Mucosa of descending colon (tissue), 3 donors: ENCODE results near the gene SLC38A11. TPM values are rescaled to one million over a fixed set of nuclear protein-coding genes. Genes with fewer than 3 reads are reported as not detected.
"Not testable (repeated sequence)": the region's sequence is repeated elsewhere in the genome, so short reads cannot be mapped to it uniquely, and the experiment has no call there.

Experiments used
- ATAC-seq: fragments of 200-7000 bp; cut with Tn5 transposase; one replicate; pipeline ENCODE4 v1.9.1; 2020; ENCODE audit warnings: mild to moderate bottlenecking, moderate library complexity
- DNase-seq, 3 donors: peaks; one replicate each; pipeline ENCODE4 v3.0.0-alpha.2; 2020
- H3K36me3 ChIP-seq: fragments of 200-600 bp; one replicate; pipeline ENCODE4 v1.8.0; 2021; ENCODE audit warnings: low read depth, mild to moderate bottlenecking
- H3K4me1 ChIP-seq: fragments of 200-600 bp; one replicate; pipeline ENCODE4 v1.8.0; 2021; ENCODE audit warnings: low read depth, mild to moderate bottlenecking
- H3K4me3 ChIP-seq: fragments of 200-600 bp; one replicate; pipeline ENCODE4 v1.8.0; 2021; ENCODE audit warnings: mild to moderate bottlenecking
- H3K9me3 ChIP-seq: fragments of 200-600 bp; one replicate; pipeline ENCODE4 v1.8.0; 2021; ENCODE audit warnings: mild to moderate bottlenecking
- CTCF ChIP-seq: fragments of 200-600 bp; IDR thresholded peaks from one replicate; pipeline ENCODE4 v1.8.0; 2022; ENCODE audit warnings: antibody characterized with exemption, mild to moderate bottlenecking
- intact Hi-C, 2 donors: fragments of 100-400 bp; cut with DNase I in 1 of 2; cut with micrococcal nuclease in 1 of 2; formaldehyde crosslinking; loops; one replicate each; pipeline versions ENCODE4 v1.11.0 to v1.11.1; 2022; cut with DNase I, micrococcal nuclease
- long read RNA-seq, 2 donors: library from polyadenylated mRNA; unstranded; transcript quantifications; one replicate each; pipeline ENCODE4 v2.0.0, GENCODE V29; 2019 to 2021
- total RNA-seq, 3 donors: library from RNA; stranded (reverse); fragmentation: NEBNext Ultra II Directional in 2 of 3; extraction: Animal tissue kit (Norgen Biotek cat#: 25700) in 2 of 3; gene quantifications; one replicate each; pipeline versions ENCODE4 v1.2.1 to v1.2.4, GENCODE V29; 2021 to 2023
- donor health status: DM: no; HTN: no; CAD: no; lungs with moderate emphysema.
- donor health status: DM: no; HTN: no; CAD: no.
- donor health status: DM: no; HTN: yes; CAD: no.

SLC38A11 gene
- total RNA-seq, result 1 to 10 TPM; 2.1 to 8.6 (median 2.5) TPM
- long read RNA-seq, donor 1, result 0 reads
- long read RNA-seq, donor 2, partial matches to known transcripts, result 0 of 1 reads
- long read RNA-seq, donor 2, other reads (novel, unspliced or antisense), result 1 of 1 reads

- Histone ChIP-seq H3K4me3 (no peak within 1 kb of the TSS), H3K4me1 (no peaks in the 10 kb centered on the region), H3K9me3 (no peaks in the 10 kb centered on the region), H3K36me3 (no peaks in the 10 kb centered on the region)
- no peak for TF ChIP-seq CTCF
- ATAC-seq, result peak; percentile 82
- intact Hi-C loops, result no loop called here
- DNase-seq, result peak in 2 of 3 donors; percentile 19 to 46
Measured at GRCh38 chr2:164954954-164955701, at the start of gene SLC38A11. SLC38A11 (minus strand) TSS chr2:164955525; CDS start chr2:164955247, 278 bp downstream.

GRCh38 chr2:165003443-165004130 lies 48.3 kb upstream of the SLC38A11 start:
- ATAC-seq, result no peak

GRCh38 chr2:165002638-165003037 lies 47.3 kb upstream of the SLC38A11 start:
- TF ChIP-seq CTCF, result no peak
- no peaks in the 10 kb centered on the region for H3K4me1 ChIP-seq
- DNase-seq (no peak), ATAC-seq (no peak)
- intact Hi-C loops, result no loop called here
- no peaks in the 10 kb centered on the region for H3K9me3 ChIP-seq
- H3K36me3 ChIP-seq, result no peaks in the 10 kb centered on the region
- no peak overlapping the region for H3K4me3 ChIP-seq

More at GRCh38 chr2:165003443-165004130, 48.3 kb upstream of the SLC38A11 start:
- intact Hi-C loops, result no loop called here
- Histone ChIP-seq H3K4me3 (no peak overlapping the region), H3K36me3 (no peaks in the 10 kb centered on the region), H3K4me1 (no peaks in the 10 kb centered on the region), H3K9me3 (no peaks in the 10 kb centered on the region)
- no peak for DNase-seq
- no peak for TF ChIP-seq CTCF

GRCh38 chr2:164994664-164995299 lies 39.5 kb upstream of the SLC38A11 start:
- not testable (repeated sequence) for ATAC-seq, H3K4me3 ChIP-seq

GRCh38 chr2:164993287-164994016 lies 38.1 kb upstream of the SLC38A11 start:
- Histone ChIP-seq H3K4me3 (no peak overlapping the region), H3K9me3 (no peaks in the 10 kb centered on the region), H3K36me3 (no peaks in the 10 kb centered on the region), H3K4me1 (peaks cover 4% of the 10 kb centered on the region)
- TF ChIP-seq CTCF, result no peak
- DNase-seq, result peak in 1 of 3 donors; percentile 13
- ATAC-seq, result peak; percentile 54
- intact Hi-C loops, result no loop called here

More at GRCh38 chr2:164994664-164995299, 39.5 kb upstream of the SLC38A11 start:
- H3K9me3 ChIP-seq, DNase-seq, H3K36me3 ChIP-seq, H3K4me1 ChIP-seq, intact Hi-C loops: not testable (repeated sequence)
